Fibroblast of skin of abdomen (primary cell): ENCODE results near the gene FXR1.
"Not testable (repeated sequence)": the region's sequence is repeated elsewhere in the genome, so short reads cannot be mapped to it uniquely, and the experiment has no call there.

ENCODE experiments used
- DNase-seq: peaks from one replicate; pipeline ENCODE4 v3.0.0-alpha.2; 2013

FXR1 gene

DNA sequence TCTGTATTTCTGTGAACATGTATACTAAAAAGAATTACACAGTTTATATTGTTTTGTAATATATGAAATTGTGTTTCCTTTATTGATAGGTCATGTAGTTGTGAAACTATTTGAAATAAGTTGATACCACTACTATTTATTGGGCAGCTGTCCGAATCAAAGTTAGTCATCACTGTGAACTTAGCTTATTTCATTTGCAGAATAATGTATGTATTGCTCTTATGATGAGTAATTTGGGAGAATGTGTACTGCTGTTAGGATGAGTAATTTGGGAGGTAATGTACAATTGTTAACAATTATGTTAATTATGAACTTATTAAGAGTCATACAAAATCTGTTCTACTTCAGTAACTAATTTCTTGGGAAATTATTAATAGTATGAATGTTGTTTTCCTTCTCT, 22.2 kb downstream of the FXR1 start:
- DNase-seq: peak; percentile 1

- no peak for DNase-seq
Observed at GRCh38 chr3:180940826-180941225, 28.4 kb downstream of the FXR1 start.

GRCh38 chr3:180947761-180948390, 35.4 kb downstream of the FXR1 start:
- no peak for DNase-seq

DNA sequence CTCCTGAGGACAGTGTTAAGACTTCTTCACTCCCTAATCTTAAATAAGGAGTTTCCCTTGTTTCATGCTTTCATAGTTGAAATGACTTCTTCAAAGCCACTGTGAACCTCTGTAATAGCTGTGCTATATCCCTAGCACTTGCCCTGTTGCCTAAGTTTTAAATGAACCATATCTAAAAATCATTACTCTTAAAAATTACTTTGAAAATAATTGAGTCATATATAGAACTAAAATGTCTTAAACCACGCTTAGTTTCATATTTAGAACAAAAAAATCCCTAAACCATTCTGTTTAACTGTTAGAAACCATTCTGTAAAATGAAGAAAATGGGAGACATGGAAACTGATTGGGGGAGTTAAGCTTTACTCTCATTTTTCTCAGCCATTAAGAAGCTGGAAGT, 47.2 kb downstream of the FXR1 start:
- no peak for DNase-seq

GRCh38 chr3:180961087-180961486, 48.6 kb downstream of the FXR1 start:
- no peak for DNase-seq

DNA sequence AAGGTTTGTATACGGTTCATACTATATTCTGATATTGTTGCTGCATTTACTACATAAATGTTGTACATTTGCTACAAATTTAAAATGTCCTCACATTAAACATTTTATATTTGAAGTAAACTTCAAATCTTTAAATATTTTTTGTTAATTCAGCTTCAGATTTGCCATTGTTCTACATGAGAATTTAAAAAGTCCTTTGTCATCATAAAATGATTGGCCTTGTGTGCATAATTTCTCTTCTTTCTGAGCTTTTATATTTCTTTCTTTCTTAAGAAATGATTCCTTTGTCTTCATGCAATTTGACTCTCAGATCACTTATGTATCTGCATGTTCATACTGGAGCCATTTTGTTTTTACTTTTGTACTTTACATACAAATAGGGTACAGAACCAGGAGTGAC, 49.1 kb downstream of the FXR1 start:
- DNase-seq: no peak

DNA sequence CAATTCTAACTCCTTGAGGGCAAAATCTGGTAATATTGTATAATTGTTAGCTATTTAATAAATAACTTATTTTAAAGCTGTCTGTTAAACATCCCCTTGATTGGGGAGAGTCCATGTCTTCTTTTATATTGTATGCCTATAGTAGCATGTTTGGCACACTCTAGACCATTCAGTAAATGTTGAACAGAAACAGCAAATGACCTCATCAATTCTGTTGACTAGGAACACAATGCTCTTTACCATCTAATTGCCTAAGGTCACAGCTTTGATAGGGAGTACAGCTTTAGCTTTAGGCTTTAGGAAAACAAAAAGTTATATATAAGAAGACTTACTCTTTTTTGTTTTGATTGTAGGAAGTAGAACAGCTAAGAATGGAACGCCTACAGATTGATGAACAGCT, 50.1 kb downstream of the FXR1 start:
- DNase-seq: no peak

GRCh38 chr3:180970931-180971330, 58.5 kb downstream of the FXR1 start:
- DNase-seq: no peak

DNA sequence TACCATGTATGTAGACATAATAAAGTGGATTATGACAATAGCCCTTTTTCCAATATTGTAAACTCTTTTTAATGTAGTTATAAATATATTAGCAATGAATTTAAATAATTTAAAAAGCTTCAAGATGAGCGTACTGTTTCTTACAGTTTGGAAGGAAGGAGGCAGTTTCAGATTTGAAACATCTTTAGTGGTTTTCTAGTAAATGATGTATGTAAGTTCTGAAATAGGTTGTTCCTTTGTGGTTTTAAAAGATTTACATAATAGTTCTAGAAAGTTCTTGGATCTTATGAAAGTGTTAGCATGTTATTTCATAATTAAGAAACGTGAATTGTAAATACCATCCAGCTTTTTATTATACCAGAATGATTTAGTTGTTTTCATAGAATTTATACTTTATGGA, 61.1 kb downstream of the FXR1 start:
- no peak for DNase-seq

GRCh38 chr3:180974286-180974685, 61.8 kb downstream of the FXR1 start:
- DNase-seq: no peak

GRCh38 chr3:180977498-180977897, 65.0 kb downstream of the FXR1 start:
- DNase-seq: no peak

DNA sequence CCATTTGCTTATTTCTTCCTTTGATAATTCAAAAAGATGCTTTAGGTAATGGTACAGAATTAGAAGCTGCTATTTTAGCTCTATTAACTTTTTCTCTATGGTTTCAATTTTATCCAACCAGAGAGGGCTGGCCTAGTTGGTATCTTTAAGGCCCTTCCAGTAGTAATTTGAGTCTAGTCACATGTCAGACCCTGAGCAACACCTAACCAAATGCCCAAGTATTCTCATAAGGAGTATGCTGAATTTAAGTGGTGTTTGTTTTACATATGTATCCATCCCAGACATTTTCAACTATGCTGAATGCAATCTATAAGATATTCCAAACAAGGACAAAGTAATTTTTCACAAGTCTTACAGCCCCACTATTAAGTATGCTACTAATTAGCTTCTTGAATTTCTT, 67.5 kb downstream of the FXR1 start:
- DNase-seq: no peak

GRCh38 chr3:180980611-180981010, 68.1 kb downstream of the FXR1 start:
- DNase-seq: no peak

DNA sequence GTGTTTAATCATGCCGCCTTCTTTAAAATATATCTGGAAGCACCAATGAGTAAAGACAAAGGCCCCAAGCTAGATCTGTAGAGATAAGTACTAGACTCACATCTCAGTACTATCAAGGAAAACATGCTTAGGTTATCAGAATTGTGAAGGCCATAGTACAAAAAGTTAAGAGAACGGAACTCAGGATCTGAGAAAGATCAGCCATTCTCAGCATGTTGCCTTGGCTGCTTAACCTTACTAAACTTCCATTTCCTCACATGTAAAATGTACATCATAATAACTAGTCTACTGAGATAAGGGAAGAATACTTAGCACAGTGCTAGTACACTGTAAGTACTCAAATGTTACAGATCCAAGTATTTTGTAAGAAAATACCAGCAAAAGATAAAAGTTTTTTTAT, 69.4 kb downstream of the FXR1 start:
- no peak for DNase-seq

DNA sequence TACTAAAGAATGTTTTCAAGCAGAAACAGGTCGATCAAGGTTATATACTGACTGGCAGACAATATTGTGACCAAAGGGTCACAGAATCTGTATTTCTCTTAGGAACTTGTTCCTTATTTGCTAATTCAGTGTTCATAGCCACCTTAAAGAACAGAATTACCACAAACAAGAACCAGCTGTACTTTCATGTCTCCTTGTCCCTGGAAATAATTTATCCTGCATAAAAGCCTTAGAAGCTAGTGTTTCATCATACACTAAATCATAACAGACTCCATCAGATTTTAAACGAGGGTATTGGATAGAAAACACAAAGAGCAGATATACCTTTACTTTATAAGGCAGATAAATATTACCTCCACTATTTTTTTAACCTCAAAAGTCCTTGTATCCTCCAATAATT, 70.7 kb downstream of the FXR1 start:
- DNase-seq: peak; percentile 2

GRCh38 chr3:180986366-180986765, 73.9 kb downstream of the FXR1 start:
- DNase-seq: not testable (repeated sequence)

DNA sequence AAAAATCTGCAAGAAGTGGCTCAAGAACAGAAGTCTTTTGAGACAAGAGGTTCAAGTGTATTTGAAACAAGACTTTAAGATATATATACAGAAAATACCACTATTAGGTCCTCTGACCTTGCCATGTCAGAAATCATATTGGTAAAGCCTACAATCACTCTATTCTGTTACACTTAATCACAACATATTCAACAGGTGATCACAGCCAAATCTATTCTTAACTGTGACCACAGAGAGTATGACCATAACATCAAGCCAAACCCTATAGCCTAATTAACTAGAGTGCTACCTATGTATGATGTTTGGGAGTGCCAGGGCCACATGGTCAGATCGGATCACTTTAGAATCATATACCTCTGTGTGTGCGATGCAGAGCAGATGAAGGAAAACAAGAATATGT, 74.9 kb downstream of the FXR1 start:
- DNase-seq: no peak

- DNase-seq: peak; percentile 96
Observed at GRCh38 chr3:180989291-180990163, 77.1 kb downstream of the FXR1 start, which contains the start of gene DNAJC19. DNAJC19 (minus strand) TSS chr3:180989736; CDS start chr3:180989602, 134 bp downstream.

GRCh38 chr3:180990505-180990904, 78.0 kb downstream of the FXR1 start:
- DNase-seq: no peak

- DNase-seq: no peak
Observed at GRCh38 chr3:180996415-180996932, 84.0 kb downstream of the FXR1 start.

DNA sequence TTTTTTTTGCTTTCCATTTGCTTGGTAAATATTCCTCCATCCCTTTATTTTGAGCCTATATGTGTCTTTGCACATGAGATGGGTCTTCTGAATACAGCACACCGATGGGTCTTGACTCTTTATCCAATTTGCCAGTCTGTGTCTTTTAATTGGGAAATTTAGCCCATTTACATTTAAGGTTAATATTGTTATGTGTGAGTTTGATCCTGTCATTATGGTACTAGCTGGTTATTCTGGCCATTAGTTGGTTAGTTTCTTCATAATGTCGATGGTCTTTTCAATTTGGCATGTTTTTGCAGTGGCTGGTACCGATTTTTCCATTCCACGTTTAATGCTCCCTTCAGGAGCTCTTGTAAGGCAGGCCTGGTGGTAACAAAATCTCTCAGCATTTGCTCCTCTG, 89.9 kb downstream of the FXR1 start:
- DNase-seq: not testable (repeated sequence)

GRCh38 chr3:181003469-181003868, 91.0 kb downstream of the FXR1 start:
- not testable (repeated sequence) for DNase-seq

DNA sequence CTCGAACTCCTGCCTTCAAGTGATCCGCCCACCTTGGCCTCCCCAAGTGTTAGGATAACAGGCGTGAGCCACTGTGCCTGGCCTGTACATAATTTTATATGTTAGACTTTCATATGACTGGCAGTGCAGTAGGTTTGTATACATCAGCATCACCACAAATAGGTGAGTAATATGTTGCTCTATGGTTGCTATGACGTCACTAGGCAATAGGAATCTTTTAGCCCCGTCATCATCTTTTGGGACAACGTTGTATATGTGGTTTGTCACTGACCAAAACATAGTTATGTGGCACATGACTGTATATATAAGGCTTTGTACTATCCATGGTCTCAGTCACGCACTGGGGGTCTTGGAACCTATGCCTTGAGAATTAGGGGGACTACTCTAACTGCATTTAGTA, 94.1 kb downstream of the FXR1 start:
- no peak for DNase-seq

GRCh38 chr3:181007262-181007661, 94.8 kb downstream of the FXR1 start:
- no peak for DNase-seq
